ENCODE measurements around the gene PXDC1. TPM values are rescaled to one million over a fixed set of nuclear protein-coding genes. Genes with fewer than 3 reads are reported as not detected.

The PXDC1 gene
- total RNA-seq, 6 experiments from 2014 or later: 63.1 to 97.5 (median 72.8) TPM

GRCh38 chr6:3797231-3798054 is 45.9 kb upstream of the PXDC1 start:
- H3K27me3 Mint-ChIP-seq (ENCODE audit: insufficient read depth): no peaks in the 10 kb centered on the region
- no peaks in the 10 kb centered on the region for H3K9me3 Mint-ChIP-seq
- no peak for TF ChIP-seq CTCF (IDR thresholded peaks at IDR 0.05)
- peak; percentile 63 for DNase-seq
- peak overlapping the region; percentile 79 for H3K4me3 Mint-ChIP-seq
- no peaks in the 10 kb centered on the region for H3K36me3 Mint-ChIP-seq (ENCODE audit: low read depth)
- H3K27ac Mint-ChIP-seq: peak overlapping the region; percentile 92
- peaks cover 56% of the 10 kb centered on the region for H3K4me1 Mint-ChIP-seq (ENCODE audit: low read depth)

- peak overlapping the region; percentile 92 for H3K27ac Mint-ChIP-seq
- no peak for DNase-seq
- H3K27me3 Mint-ChIP-seq (ENCODE audit: insufficient read depth): no peaks in the 10 kb centered on the region
- no peaks in the 10 kb centered on the region for H3K9me3 Mint-ChIP-seq
- no peak for TF ChIP-seq CTCF (IDR thresholded peaks at IDR 0.05)
- H3K4me1 Mint-ChIP-seq (ENCODE audit: low read depth): peaks cover 53% of the 10 kb centered on the region
- no peak overlapping the region for H3K4me3 Mint-ChIP-seq
- H3K36me3 Mint-ChIP-seq (ENCODE audit: low read depth): no peaks in the 10 kb centered on the region
These were observed 45.2 kb upstream of the PXDC1 start for GRCh38 chr6:3796719-3797041.

- no peak for TF ChIP-seq CTCF (IDR thresholded peaks at IDR 0.05)
- no peaks in the 10 kb centered on the region for H3K27me3 Mint-ChIP-seq (ENCODE audit: insufficient read depth)
- no peak for DNase-seq
- H3K4me1 Mint-ChIP-seq (ENCODE audit: low read depth): peaks cover 47% of the 10 kb centered on the region
- H3K9me3 Mint-ChIP-seq: no peaks in the 10 kb centered on the region
- 0 out of 2 replicates have a peak overlapping the region, but pooled peaks have one; percentile 92 for H3K27ac Mint-ChIP-seq
- H3K36me3 Mint-ChIP-seq (ENCODE audit: low read depth): no peaks in the 10 kb centered on the region
- H3K4me3 Mint-ChIP-seq: no peak overlapping the region
These were observed 44.6 kb upstream of the PXDC1 start for GRCh38 chr6:3795836-3796718.

- TF ChIP-seq CTCF (IDR thresholded peaks at IDR 0.05): no peak
- Mint-ChIP-seq H3K4me3 (no peak overlapping the region), H3K9me3 (no peaks in the 10 kb centered on the region), H3K27ac (no peak overlapping the region), H3K36me3 (ENCODE audit: low read depth) (no peaks in the 10 kb centered on the region), H3K27me3 (ENCODE audit: insufficient read depth) (no peaks in the 10 kb centered on the region), H3K4me1 (ENCODE audit: low read depth) (peaks cover 38% of the 10 kb centered on the region)
- DNase-seq: no peak
These were observed 42.6 kb upstream of the PXDC1 start for GRCh38 chr6:3794092-3794491.

GRCh38 chr6:3793545-3793944 is 42.0 kb upstream of the PXDC1 start:
- no peak for TF ChIP-seq CTCF (IDR thresholded peaks at IDR 0.05)
- H3K27ac Mint-ChIP-seq: no peak overlapping the region
- H3K9me3 Mint-ChIP-seq: no peaks in the 10 kb centered on the region
- DNase-seq: no peak
- H3K4me1 Mint-ChIP-seq (ENCODE audit: low read depth): peaks cover 38% of the 10 kb centered on the region
- no peaks in the 10 kb centered on the region for H3K36me3 Mint-ChIP-seq (ENCODE audit: low read depth)
- no peak overlapping the region for H3K4me3 Mint-ChIP-seq
- H3K27me3 Mint-ChIP-seq (ENCODE audit: insufficient read depth): no peaks in the 10 kb centered on the region
